Measurements from ENCODE around the gene RGS9BP. TPM values are rescaled to one million over a fixed set of nuclear protein-coding genes. Genes with fewer than 3 reads are reported as not detected.
A peak's percentile ranks its signal among the peaks of the same experiment; 100 is the strongest.
"Not testable (repeated sequence)": the region's sequence is repeated elsewhere in the genome, so short reads cannot be mapped to it uniquely, and the experiment has no call there.

Gene RGS9BP
- total and polyA plus RNA-seq, 3 donors from 2014 or later, result 0.58 to 2.4 (median 0.94) TPM

DNA sequence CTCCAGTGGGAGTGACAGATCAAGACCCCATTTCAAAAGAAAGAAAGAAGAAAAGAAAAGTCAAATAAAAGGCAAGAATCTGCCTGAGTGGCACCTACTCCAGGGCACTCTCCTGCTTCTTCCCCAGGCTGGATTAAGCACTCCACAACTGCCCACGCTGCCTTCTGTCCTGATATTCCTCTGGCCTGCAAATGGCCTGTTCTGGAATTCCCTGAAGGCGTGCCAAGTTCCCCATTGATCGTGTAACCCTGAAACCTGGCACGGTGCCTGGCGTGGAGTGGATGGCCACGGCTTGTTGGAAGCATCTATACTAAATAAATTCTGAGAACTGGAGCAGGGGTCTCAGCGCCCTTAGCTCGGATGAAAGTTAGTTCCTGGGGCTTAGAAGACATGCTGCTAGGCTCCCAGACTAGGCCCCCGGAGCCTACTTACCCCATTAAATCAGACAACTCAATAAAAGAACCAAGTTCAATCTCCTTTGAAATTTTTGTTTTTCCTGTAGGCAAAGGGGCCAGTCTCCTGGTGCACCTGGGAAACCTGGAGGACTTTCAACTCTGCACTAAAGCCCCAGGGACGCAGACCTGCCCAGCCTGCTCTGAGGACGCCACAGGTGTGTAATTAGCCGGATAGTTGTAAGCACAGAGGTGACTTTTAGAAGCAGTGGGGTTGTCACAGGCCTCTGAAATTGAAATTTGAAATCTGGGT is 22.6 kb upstream of the RGS9BP start:
- Histone ChIP-seq H3K27me3 (no peaks in the 10 kb centered on the region), H3K27ac (no peak overlapping the region), H3K4me1 (peaks cover 6% of the 10 kb centered on the region), H3K4me3 (no peak overlapping the region), H3K36me3 (ENCODE audit: low read depth, missing control alignments) (no peaks in the 10 kb centered on the region), H3K9me3 (no peaks in the 10 kb centered on the region)
- intact Hi-C loops (cut with DNase I; ENCODE audit: low total_unique reads), result no loop called here
- no peak for TF ChIP-seq CTCF (IDR thresholded peaks at IDR 0.05)
- TF ChIP-seq POLR2A (IDR thresholded peaks at IDR 0.05), result no peak
- 62% methylated on average over 12 of the region's 12 CpGs for WGBS, 2 donors
- DNase-seq, result peak; percentile 77

GRCh38 chr19:32653599-32653915 is 22.1 kb upstream of the RGS9BP start:
- no peak for TF ChIP-seq CTCF (IDR thresholded peaks at IDR 0.05)
- TF ChIP-seq POLR2A (IDR thresholded peaks at IDR 0.05), result no peak
- Histone ChIP-seq H3K4me1 (peaks cover 6% of the 10 kb centered on the region), H3K27ac (no peak overlapping the region), H3K9me3 (no peaks in the 10 kb centered on the region), H3K4me3 (no peak overlapping the region), H3K36me3 (ENCODE audit: low read depth, missing control alignments) (no peaks in the 10 kb centered on the region), H3K27me3 (no peaks in the 10 kb centered on the region)
- no peak for DNase-seq
- 89 to 92% methylated on average over 15 of the region's 15 CpGs for WGBS, 2 donors
- intact Hi-C loops (cut with DNase I; ENCODE audit: low total_unique reads), result no loop called here

DNA sequence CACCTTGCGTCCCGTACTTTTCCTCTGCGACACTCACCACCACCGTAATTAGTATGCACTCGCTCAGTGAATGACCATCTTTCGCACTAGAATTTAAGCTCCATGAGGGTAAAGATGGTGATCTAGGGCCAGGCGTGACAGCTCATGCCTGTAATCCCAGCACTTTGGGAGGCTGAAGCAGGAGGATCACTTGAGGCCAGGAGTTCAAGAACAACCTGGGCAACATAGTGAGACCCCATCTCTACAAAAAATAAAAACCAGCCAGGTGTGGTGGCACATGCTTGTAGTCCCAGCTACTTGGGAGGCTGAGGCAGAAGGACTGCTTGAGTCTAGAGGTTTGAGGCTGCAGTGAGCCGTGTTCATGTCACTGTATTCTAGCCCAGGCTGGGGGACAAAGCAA is 19.3 kb upstream of the RGS9BP start:
- H3K27ac ChIP-seq; H3K36me3 ChIP-seq (ENCODE audit: low read depth, missing control alignments); H3K4me1 ChIP-seq; DNase-seq; H3K4me3 ChIP-seq; H3K27me3 ChIP-seq; intact Hi-C loops (cut with DNase I; ENCODE audit: low total_unique reads); H3K9me3 ChIP-seq: not testable (repeated sequence)
- WGBS, 2 donors, result 98 to 99% methylated on average over 8 of the region's 8 CpGs

DNA sequence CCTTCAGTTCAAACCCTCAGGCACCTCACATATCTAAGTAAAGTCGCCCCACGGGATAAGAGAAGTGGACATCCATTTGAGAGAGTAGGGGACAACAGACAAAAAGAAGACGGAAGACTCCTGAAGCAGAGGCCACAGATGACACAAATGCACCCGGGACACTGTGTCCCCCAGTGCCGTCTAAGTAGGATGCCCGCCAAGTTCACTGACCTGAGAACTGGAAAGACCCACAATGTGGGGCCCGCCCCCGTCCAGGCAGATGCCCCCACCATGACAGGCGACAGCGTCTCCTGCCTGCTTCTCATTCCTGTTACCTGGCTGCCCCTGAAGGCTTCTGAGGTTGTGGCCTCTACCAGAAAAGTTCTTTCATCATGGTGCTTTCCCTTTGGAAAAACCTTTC is 17.6 kb upstream of the RGS9BP start:
- Histone ChIP-seq H3K36me3 (ENCODE audit: low read depth, missing control alignments) (no peaks in the 10 kb centered on the region), H3K4me1 (no peaks in the 10 kb centered on the region), H3K27me3 (no peaks in the 10 kb centered on the region), H3K27ac (no peak overlapping the region), H3K9me3 (no peaks in the 10 kb centered on the region), H3K4me3 (no peak overlapping the region)
- TF ChIP-seq CTCF (IDR thresholded peaks at IDR 0.05) (no peak), POLR2A (IDR thresholded peaks at IDR 0.05) (no peak)
- no peak for DNase-seq
- intact Hi-C loops (cut with DNase I; ENCODE audit: low total_unique reads), result no loop called here
- 83 to 87% methylated on average over 10 of the region's 10 CpGs for WGBS, 2 donors

GRCh38 chr19:32658527-32658926 is 17.1 kb upstream of the RGS9BP start:
- H3K36me3 ChIP-seq (ENCODE audit: low read depth, missing control alignments), result no peaks in the 10 kb centered on the region
- no peaks in the 10 kb centered on the region for H3K4me1 ChIP-seq
- H3K27ac ChIP-seq, result no peak overlapping the region
- H3K27me3 ChIP-seq, result no peaks in the 10 kb centered on the region
- no peaks in the 10 kb centered on the region for H3K9me3 ChIP-seq
- no peak for DNase-seq
- TF ChIP-seq POLR2A (IDR thresholded peaks at IDR 0.05), result no peak
- no peak for TF ChIP-seq CTCF (IDR thresholded peaks at IDR 0.05)
- no peak overlapping the region for H3K4me3 ChIP-seq
- intact Hi-C loops (cut with DNase I; ENCODE audit: low total_unique reads), result no loop called here
- WGBS, 2 donors, result 66 to 82% methylated on average over 4 to 10 of the region's 10 CpGs
